ENCODE measurements around the gene RFTN1.
A peak's percentile ranks its signal among the peaks of the same experiment; 100 is the strongest.

RFTN1 gene

GRCh38 chr3:16528581-16528993, 15.1 kb upstream of the RFTN1 start:
- DNase-seq (ENCODE audit: low read depth in 1 of 2, low spot score in 1 of 2), result no peak

- DNase-seq (ENCODE audit: low read depth in 1 of 2, low spot score in 1 of 2), result no peak
These were observed 14.6 kb upstream of the RFTN1 start for GRCh38 chr3:16528106-16528505.

GRCh38 chr3:16524196-16524595, 10.7 kb upstream of the RFTN1 start:
- no peak for DNase-seq (ENCODE audit: low read depth in 1 of 2, low spot score in 1 of 2)

- no peak for DNase-seq (ENCODE audit: low read depth in 1 of 2, low spot score in 1 of 2)
These were observed 10.3 kb upstream of the RFTN1 start for GRCh38 chr3:16523778-16524177.

GRCh38 chr3:16522834-16523233, 9.3 kb upstream of the RFTN1 start:
- DNase-seq (ENCODE audit: low read depth in 1 of 2, low spot score in 1 of 2), result no peak

GRCh38 chr3:16520970-16521881, 7.7 kb upstream of the RFTN1 start:
- no peak for DNase-seq (ENCODE audit: low read depth in 1 of 2, low spot score in 1 of 2)

GRCh38 chr3:16520241-16520969, 6.9 kb upstream of the RFTN1 start:
- DNase-seq (ENCODE audit: low read depth in 1 of 2, low spot score in 1 of 2), result no peak

GRCh38 chr3:16516695-16517481, 3.4 kb upstream of the RFTN1 start:
- DNase-seq (ENCODE audit: low read depth in 1 of 2, low spot score in 1 of 2), result no peak

GRCh38 chr3:16515885-16516420, 2.5 kb upstream of the RFTN1 start:
- no peak for DNase-seq (ENCODE audit: low read depth in 1 of 2, low spot score in 1 of 2)

- no peak for DNase-seq (ENCODE audit: low read depth in 1 of 2, low spot score in 1 of 2)
These were observed 1.4 kb upstream of the RFTN1 start for GRCh38 chr3:16514755-16515353.

GRCh38 chr3:16514021-16514700, 662 bp upstream of the RFTN1 start:
- DNase-seq (ENCODE audit: low read depth in 1 of 2, low spot score in 1 of 2), result no peak

GRCh38 chr3:16512435-16513140, 911 bp downstream of the RFTN1 start:
- DNase-seq (ENCODE audit: low read depth in 1 of 2, low spot score in 1 of 2), result peak in 1 of 2 donors; percentile 28

- peak; percentile 42 to 71 for DNase-seq (ENCODE audit: low read depth in 1 of 2, low spot score in 1 of 2)
These were observed 1.6 kb downstream of the RFTN1 start for GRCh38 chr3:16511681-16512434.

- no peak for DNase-seq (ENCODE audit: low read depth in 1 of 2, low spot score in 1 of 2)
These were observed 2.7 kb downstream of the RFTN1 start for GRCh38 chr3:16510620-16511319.

- DNase-seq (ENCODE audit: low read depth in 1 of 2, low spot score in 1 of 2), result no peak
These were observed 3.5 kb downstream of the RFTN1 start for GRCh38 chr3:16509721-16510619.

- DNase-seq (ENCODE audit: low read depth in 1 of 2, low spot score in 1 of 2), result no peak
These were observed 4.9 kb downstream of the RFTN1 start for GRCh38 chr3:16508591-16508995.

- DNase-seq (ENCODE audit: low read depth in 1 of 2, low spot score in 1 of 2), result no peak
These were observed 5.3 kb downstream of the RFTN1 start for GRCh38 chr3:16508243-16508578.

Measured in activated CD4-positive, alpha-beta T cell treated with anti-CD3 and anti-CD28 coated beads, Interleukin-2, amount 50 U/mL, for 24 hours (primary cell).